ENCODE results near the gene SPINK4.

GRCh38 chr9:33288828-33289483, 49.0 kb downstream of the SPINK4 start:
- TF ChIP-seq CTCF (IDR thresholded peaks at IDR 0.05; ENCODE audit: low read depth, low read length, missing input control) (no peak), EGR1 (IDR thresholded peaks at IDR 0.05; ENCODE audit: low read depth in 2 of 2) (no peak), SP1 (IDR thresholded peaks at IDR 0.05) (no peak), REST (IDR thresholded peaks at IDR 0.05) (no peak), JUND (IDR thresholded peaks at IDR 0.05) (no peak), GABPA (IDR thresholded peaks at IDR 0.05 in 1 of 2, conservative IDR thresholded peaks at IDR 0.05 in 1 of 2) (no peak), HNF4G (IDR thresholded peaks at IDR 0.05) (no peak), TAF1 (conservative IDR thresholded peaks at IDR 0.05) (no peak)
